Neutrophil (primary cell): Measurements from ENCODE around the gene KPNA1.
A peak's percentile ranks its signal among the peaks of the same experiment; 100 is the strongest.

Experiments
- H3K27ac ChIP-seq: fragments of 200-600 bp; sonication (generic); 2 replicates; pipeline ENCODE4 v1.5.1; 2016; ENCODE audit warnings: mild to moderate bottlenecking, moderate library complexity
- H3K27me3 ChIP-seq: fragments of 200-600 bp; sonication (generic); 2 replicates; pipeline ENCODE4 v1.6.0; 2016; ENCODE audit warnings: mild to moderate bottlenecking
- H3K36me3 ChIP-seq: fragments of 200-600 bp; sonication (generic); 2 replicates; pipeline ENCODE4 v1.5.1; 2017
- H3K4me1 ChIP-seq, 2 experiments: fragments of 200-600 bp in 1 of 2; sonication (generic) in 1 of 2; 1 replicate in 1 of 2; 2 replicates in 1 of 2; pipeline versions ENCODE4 v1.5.1 to v1.6.1; 2013 to 2016; ENCODE audit warnings: low read depth in 1 of 2, low read length in 1 of 2, mild to moderate bottlenecking in 1 of 2, moderate library complexity in 1 of 2; ENCODE audit not compliant: control insufficient read depth in 1 of 2, insufficient read depth in 1 of 2
- H3K4me3 ChIP-seq, 2 experiments: fragments of 200-600 bp in 1 of 2; sonication (generic) in 1 of 2; 1 replicate in 1 of 2; 2 replicates in 1 of 2; pipeline ENCODE4 v1.5.1; 2013 to 2016; ENCODE audit warnings: low read depth in 1 of 2, low read length in 1 of 2, mild to moderate bottlenecking in 1 of 2, moderate library complexity in 1 of 2
- H3K9me3 ChIP-seq: fragments of 200-600 bp; sonication (generic); 2 replicates; pipeline ENCODE4 v1.5.1; 2016
- TF ChIP-seq, protein P1 (sequence below): fragments of 200-600 bp; sonication (generic); IDR thresholded peaks from 2 replicates; pipeline ENCODE4 v1.5.1; 2016; ENCODE audit warnings: antibody characterized with exemption

Gene KPNA1

DNA sequence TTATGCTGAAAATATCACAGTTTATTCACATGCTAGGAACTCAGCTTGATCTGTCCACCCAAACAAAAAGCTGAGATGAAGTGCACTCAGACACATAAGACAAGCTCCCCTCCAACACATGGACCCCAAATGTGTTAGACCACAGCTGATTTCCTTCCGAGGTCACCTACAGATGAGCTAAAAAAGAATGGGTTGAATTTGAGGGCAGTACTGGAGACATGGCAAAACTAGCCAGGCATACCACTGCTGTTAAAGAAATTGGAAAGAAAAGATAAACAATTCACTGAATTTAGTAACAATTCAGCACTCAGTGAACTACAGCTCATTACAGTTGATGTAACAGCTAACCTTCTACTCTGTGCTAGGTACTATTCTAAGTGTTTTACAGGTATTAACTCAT lies 33.9 kb upstream of the KPNA1 start:
- no peak overlapping the region for H3K4me3 ChIP-seq
- TF ChIP-seq, protein P1, sequence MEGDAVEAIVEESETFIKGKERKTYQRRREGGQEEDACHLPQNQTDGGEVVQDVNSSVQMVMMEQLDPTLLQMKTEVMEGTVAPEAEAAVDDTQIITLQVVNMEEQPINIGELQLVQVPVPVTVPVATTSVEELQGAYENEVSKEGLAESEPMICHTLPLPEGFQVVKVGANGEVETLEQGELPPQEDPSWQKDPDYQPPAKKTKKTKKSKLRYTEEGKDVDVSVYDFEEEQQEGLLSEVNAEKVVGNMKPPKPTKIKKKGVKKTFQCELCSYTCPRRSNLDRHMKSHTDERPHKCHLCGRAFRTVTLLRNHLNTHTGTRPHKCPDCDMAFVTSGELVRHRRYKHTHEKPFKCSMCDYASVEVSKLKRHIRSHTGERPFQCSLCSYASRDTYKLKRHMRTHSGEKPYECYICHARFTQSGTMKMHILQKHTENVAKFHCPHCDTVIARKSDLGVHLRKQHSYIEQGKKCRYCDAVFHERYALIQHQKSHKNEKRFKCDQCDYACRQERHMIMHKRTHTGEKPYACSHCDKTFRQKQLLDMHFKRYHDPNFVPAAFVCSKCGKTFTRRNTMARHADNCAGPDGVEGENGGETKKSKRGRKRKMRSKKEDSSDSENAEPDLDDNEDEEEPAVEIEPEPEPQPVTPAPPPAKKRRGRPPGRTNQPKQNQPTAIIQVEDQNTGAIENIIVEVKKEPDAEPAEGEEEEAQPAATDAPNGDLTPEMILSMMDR: no peak
- no peaks in the 10 kb centered on the region for H3K27me3 ChIP-seq
- peaks cover 4% of the 10 kb centered on the region for H3K9me3 ChIP-seq
- H3K36me3 ChIP-seq: peaks cover 98% of the 10 kb centered on the region
- H3K27ac ChIP-seq: no peak overlapping the region
- H3K4me1 ChIP-seq: no peaks in the 10 kb centered on the region

DNA sequence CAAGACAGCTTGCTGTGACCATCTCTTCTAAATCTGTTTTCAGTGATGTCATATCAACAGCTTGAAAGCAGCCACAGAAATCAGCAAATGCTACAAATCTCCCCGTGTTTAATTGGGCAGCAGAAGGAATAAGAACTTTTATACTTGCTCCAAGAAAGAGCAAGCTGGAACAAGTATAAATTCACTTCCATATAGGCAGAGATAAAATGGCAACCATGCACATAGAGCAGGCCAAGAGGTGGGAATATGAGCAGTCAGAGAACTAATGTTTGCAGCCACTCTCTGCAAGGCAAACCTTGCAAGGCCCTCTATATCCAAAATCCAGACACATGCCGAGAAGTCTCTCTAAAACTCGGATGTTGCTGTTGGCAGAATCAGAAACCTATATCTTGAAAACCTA lies 33.3 kb upstream of the KPNA1 start:
- Histone ChIP-seq H3K27ac (no peak overlapping the region), H3K9me3 (peaks cover 4% of the 10 kb centered on the region), H3K36me3 (peaks cover 98% of the 10 kb centered on the region), H3K4me3 (no peak overlapping the region), H3K4me1 (no peaks in the 10 kb centered on the region), H3K27me3 (no peaks in the 10 kb centered on the region)
- TF ChIP-seq, protein P1: no peak

GRCh38 chr3:122546151-122546550 lies 31.4 kb upstream of the KPNA1 start:
- peaks cover 95% of the 10 kb centered on the region for H3K36me3 ChIP-seq
- no peaks in the 10 kb centered on the region for H3K9me3 ChIP-seq
- TF ChIP-seq, protein P1: no peak
- no peak overlapping the region for H3K27ac ChIP-seq
- H3K4me1 ChIP-seq: no peaks in the 10 kb centered on the region
- no peaks in the 10 kb centered on the region for H3K27me3 ChIP-seq
- H3K4me3 ChIP-seq: no peak overlapping the region

DNA sequence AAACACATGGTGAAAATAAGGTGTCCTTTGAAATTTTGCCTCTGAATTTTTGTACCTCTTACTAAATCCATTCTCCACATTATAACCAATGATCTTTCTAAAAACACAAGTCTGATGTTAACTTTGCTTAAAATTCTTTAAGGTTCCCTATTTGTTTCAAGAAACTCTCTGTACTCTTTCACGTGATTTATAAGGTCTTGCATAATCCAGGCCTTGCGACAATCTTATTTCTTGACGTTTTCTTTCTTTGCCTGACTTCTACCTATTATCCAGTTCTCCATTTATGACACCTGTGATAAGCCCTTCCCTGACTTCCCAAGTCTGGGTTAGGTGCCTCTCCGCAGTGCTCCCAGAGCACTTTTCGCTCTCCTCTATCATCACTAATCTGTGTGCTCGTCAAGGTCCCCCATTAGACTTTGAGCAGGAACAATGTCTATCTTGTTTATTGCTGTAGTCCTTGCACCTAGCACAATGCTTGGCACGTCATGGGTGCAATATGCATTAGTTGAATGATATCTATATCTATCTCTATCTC lies 24.3 kb upstream of the KPNA1 start:
- peaks cover 80% of the 10 kb centered on the region for H3K36me3 ChIP-seq
- peak overlapping the region; percentile 56 for H3K27ac ChIP-seq
- no peaks in the 10 kb centered on the region for H3K27me3 ChIP-seq
- H3K4me3 ChIP-seq: no peak overlapping the region
- H3K4me1 ChIP-seq: peaks cover 14 to 24% of the 10 kb centered on the region in 2 experiments
- TF ChIP-seq, protein P1: no peak
- H3K9me3 ChIP-seq: no peaks in the 10 kb centered on the region

DNA sequence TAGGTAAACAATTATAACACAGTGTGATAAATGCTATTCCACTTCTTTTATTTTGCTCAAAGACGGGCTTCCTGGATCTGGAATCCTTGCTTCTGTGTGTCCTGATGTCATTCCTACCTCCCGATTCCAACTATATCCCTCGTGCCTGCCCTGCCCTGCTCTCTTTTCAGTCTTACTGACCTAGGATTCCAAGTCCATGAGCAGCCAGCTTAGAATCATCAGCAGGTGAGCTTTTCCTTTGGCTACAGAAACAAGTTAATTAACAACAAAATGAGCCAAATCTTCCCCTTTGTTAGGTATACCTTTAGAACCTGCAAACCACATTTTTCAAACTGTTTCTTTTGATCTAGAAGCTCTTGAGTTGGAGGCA lies 21.9 kb upstream of the KPNA1 start:
- TF ChIP-seq, protein P1: no peak
- H3K36me3 ChIP-seq: peaks cover 83% of the 10 kb centered on the region
- H3K27ac ChIP-seq: no peak overlapping the region
- no peaks in the 10 kb centered on the region for H3K9me3 ChIP-seq
- peaks cover 20 to 29% of the 10 kb centered on the region in 2 experiments for H3K4me1 ChIP-seq
- H3K4me3 ChIP-seq: no peak overlapping the region
- no peaks in the 10 kb centered on the region for H3K27me3 ChIP-seq
